ENCODE data around the gene NTM. TPM values are rescaled to one million over a fixed set of nuclear protein-coding genes. Genes with fewer than 3 reads are reported as not detected.

The NTM gene
- total RNA-seq, 1 donor: 52.2 TPM

- no peak overlapping the region for H3K4me3 ChIP-seq (ENCODE audit: low read depth, low read length)
- TF ChIP-seq, protein P1, sequence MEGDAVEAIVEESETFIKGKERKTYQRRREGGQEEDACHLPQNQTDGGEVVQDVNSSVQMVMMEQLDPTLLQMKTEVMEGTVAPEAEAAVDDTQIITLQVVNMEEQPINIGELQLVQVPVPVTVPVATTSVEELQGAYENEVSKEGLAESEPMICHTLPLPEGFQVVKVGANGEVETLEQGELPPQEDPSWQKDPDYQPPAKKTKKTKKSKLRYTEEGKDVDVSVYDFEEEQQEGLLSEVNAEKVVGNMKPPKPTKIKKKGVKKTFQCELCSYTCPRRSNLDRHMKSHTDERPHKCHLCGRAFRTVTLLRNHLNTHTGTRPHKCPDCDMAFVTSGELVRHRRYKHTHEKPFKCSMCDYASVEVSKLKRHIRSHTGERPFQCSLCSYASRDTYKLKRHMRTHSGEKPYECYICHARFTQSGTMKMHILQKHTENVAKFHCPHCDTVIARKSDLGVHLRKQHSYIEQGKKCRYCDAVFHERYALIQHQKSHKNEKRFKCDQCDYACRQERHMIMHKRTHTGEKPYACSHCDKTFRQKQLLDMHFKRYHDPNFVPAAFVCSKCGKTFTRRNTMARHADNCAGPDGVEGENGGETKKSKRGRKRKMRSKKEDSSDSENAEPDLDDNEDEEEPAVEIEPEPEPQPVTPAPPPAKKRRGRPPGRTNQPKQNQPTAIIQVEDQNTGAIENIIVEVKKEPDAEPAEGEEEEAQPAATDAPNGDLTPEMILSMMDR (IDR thresholded peaks at IDR 0.05; ENCODE audit: insufficient read depth, low read length): no peak
- DNase-seq (ENCODE audit: low read depth): no peak
Observed at GRCh38 chr11:132142554-132142953, 772.1 kb downstream of the NTM start.

- H3K4me3 ChIP-seq (ENCODE audit: low read depth, low read length): no peak overlapping the region
- no peak for DNase-seq (ENCODE audit: low read depth)
- TF ChIP-seq, protein P1 (IDR thresholded peaks at IDR 0.05; ENCODE audit: insufficient read depth, low read length): no peak
Observed at GRCh38 chr11:132147464-132147863, 777.0 kb downstream of the NTM start.

GRCh38 chr11:132154781-132155180 lies 784.4 kb downstream of the NTM start:
- TF ChIP-seq, protein P1 (IDR thresholded peaks at IDR 0.05; ENCODE audit: insufficient read depth, low read length): no peak

GRCh38 chr11:132158091-132158490 lies 787.7 kb downstream of the NTM start:
- TF ChIP-seq, protein P1 (IDR thresholded peaks at IDR 0.05; ENCODE audit: insufficient read depth, low read length): peak; percentile 30
- DNase-seq (ENCODE audit: low read depth): no peak
- H3K4me3 ChIP-seq (ENCODE audit: low read depth, low read length): no peak overlapping the region

More at GRCh38 chr11:132154781-132155180, 784.4 kb downstream of the NTM start:
- no peak overlapping the region for H3K4me3 ChIP-seq (ENCODE audit: low read depth, low read length)
- DNase-seq (ENCODE audit: low read depth): no peak

DNA sequence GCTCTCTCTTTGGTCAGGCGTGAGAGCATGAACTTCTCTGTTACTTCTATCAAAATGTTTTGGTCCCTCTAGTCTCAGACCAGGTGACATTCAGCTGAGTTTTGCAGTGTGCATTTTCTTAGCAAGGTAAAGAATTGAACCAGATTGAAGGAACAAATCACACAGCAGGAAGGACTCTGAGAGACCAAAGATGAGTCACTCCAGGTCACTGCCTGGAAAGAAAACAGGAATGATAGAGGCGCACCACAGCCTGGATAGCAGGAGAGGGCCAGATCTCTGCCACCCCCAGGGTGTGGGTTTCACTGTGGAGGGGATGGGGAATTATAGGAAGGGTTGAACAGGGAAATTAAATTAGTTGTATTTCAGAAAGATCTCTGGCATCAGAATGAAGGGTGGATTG lies 788.3 kb downstream of the NTM start:
- TF ChIP-seq, protein P1 (IDR thresholded peaks at IDR 0.05; ENCODE audit: insufficient read depth, low read length): no peak
- no peak for DNase-seq (ENCODE audit: low read depth)
- H3K4me3 ChIP-seq (ENCODE audit: low read depth, low read length): no peak overlapping the region

DNA sequence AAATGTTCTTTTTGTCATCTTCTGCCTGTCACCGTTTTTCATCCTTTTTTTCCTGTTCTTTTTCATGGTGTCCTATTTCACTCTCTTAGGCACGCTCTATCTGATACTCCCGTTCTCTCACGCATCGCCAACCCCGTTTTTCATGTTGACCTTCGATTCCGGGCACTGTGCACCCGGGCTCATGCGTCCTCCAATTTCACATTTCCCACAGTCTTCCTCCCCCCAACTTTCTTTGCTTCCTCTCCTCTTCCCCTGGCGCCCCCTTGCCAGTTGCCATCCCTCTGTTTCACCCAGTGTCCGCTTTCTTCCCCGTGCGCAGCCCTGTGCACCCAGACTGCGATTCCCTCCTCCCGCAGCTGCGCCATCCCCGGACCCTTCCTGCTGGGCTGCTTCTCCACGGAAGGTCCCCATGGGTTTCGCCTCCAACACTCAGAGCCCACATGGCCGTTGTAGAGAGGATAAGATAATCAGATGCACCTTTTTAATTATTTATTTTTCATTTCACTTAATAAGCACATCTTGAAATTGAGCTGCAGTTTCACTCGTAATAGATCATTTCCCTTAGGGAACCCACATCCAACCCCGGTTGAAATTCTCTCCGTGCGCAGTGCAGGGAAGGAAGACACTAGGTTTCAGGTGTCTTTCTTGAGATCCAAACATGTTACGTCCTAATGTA lies 791.1 kb downstream of the NTM start:
- no peak overlapping the region for H3K4me3 ChIP-seq (ENCODE audit: low read depth, low read length)
- no peak for DNase-seq (ENCODE audit: low read depth)
- TF ChIP-seq, protein P1 (IDR thresholded peaks at IDR 0.05; ENCODE audit: insufficient read depth, low read length): no peak

Measured in fibroblast of the aortic adventitia (primary cell).